Vagina (tissue), 2 donors: Measurements from ENCODE around the gene CHN2.

ENCODE experiments used
- CTCF ChIP-seq, 3 experiments: fragments of 450-650 bp in 2 of 3; fragments of 200-600 bp in 1 of 3; sonication (generic) in 1 of 3; IDR thresholded peaks; one replicate each; pipeline ENCODE4 v1.5.1; 2017 to 2019; ENCODE audit warnings: antibody characterized with exemption in 3 of 3, mild to moderate bottlenecking in 2 of 3, moderate library complexity in 2 of 3
- POLR2A ChIP-seq, 2 donors: fragments of 450-650 bp; IDR thresholded peaks; one replicate each; pipeline ENCODE4 v1.6.1; 2017; ENCODE audit warnings: antibody characterized with exemption in 2 of 2, mild to moderate bottlenecking in 2 of 2, moderate library complexity in 2 of 2

- no peak for TF ChIP-seq CTCF (IDR thresholded peaks at IDR 0.05)
- TF ChIP-seq POLR2A (IDR thresholded peaks at IDR 0.05), result no peak
Measured at GRCh38 chr7:29353810-29354209, 159.2 kb downstream of the CHN2 start.
